Left forelimb (tissue), 1 donor: ENCODE measurements around the gene EFCAB13.
"Not testable (repeated sequence)": the region's sequence is repeated elsewhere in the genome, so short reads cannot be mapped to it uniquely, and the experiment has no call there.

ENCODE experiments used
- DNase-seq: peaks from one replicate; pipeline ENCODE4 v3.0.0-alpha.2; 2018; ENCODE audit warnings: low spot score

EFCAB13 gene

DNA sequence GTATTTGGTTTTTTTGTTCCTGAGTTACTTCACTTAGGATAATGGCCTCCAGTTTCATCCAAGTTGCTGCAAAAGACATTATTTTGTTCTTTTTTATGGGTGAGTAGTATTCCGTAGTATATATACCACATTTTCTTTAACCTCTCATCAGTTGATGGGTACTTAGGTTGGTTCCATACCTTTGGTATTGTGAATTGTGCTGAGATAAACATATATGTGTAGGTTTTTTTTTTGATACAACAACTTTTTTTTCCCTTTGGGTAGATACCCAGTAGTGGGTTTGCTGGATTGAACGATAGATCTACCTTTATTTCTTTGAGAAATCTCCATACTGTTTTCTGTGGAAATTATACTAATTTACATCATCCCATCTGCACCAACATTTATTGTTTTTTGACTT, 6.8 kb downstream of the EFCAB13 start:
- DNase-seq = no peak

DNA sequence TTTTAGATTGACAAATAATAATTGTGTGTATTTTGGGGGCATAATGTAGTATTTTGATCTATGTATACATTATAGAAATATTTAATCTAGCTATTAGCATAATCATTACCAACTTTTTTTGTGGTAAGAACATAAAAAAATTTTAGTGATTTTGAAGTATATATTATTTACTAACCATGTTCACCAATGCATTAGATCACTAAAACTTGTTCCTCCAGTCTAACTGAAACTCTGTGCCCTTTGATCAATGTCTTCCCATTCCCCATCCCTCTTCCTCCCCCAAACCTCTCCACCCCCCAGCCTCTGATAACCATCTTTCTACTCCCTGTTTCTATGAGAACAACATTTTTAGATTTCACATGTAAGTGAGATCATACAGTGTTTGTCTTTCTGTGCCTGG, 8.5 kb downstream of the EFCAB13 start:
- DNase-seq = no peak

DNA sequence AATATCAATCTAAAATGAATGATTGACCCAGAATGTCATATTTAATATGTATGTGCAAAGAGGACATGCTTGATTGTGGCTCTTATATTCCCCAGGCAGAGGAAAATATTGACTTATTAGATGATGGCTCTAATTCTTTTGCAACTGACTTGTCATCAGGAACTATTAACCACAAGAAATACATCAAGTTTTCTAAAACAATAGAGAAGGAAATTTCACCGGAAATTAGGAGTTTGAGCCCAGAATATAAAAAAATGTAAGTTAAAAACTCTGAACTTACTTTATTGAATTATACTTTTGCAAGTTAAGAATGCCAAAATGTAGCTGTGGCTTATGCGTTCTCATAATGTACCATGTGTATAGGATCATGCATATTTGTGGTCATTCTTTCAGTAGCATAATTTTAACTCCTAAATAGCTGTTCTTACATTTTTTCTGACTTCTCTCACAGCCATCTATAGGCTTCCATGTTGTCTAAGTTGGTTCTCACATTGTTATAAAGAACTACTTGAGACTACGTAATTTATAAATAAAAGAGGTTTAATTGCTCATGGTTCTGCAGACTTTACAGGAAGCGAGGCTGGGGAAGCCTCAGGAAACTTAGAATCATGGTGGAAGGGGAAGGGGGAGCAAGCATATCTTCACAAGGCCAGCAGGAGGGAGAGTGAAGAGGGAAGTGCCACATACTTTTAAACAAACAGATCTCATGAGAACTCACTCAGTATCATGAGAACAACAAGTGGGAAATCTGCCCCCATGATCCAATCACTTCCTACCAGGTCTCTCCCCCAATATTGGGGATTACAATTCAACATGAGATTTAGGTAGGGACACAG, 11.6 kb downstream of the EFCAB13 start:
- no peak for DNase-seq

DNA sequence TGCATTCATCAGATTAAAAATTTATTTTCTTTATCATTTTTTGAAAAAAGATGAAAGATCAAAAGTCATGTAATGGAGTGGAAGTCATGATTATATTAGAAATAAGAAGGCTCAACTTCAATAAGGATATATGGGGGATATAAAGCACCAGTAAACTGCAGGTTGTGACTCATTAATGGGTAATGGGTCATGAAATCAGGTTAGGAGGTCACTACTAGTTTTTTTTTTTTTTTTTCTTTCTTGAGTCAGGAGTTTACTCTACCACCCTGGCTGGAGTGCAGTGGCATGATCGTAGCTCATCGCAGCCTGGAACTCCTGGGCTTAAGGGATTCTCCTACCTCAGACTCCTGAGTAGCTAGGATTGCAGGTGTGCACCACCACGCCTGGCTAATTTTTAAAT, 14.3 kb downstream of the EFCAB13 start:
- no peak for DNase-seq

DNA sequence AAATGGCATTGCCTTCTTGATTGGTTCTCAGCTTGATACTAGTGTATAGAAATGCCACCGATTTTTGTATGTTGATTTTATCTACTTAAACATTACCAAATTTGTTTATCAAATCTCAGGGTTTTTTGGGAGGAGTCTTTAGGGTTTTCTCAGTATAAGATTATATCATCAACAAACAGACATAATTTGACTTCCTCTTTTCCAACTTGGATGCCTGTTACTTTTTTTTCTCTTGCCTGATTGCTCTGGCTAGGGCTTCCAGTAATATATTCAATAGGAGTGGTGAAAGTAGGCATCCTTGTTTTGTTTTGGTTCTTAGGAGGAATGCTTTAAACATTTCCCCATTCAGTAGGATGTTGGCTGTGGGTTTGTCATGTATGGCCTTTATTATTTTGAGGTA, 29.1 kb downstream of the EFCAB13 start:
- DNase-seq = no peak

DNA sequence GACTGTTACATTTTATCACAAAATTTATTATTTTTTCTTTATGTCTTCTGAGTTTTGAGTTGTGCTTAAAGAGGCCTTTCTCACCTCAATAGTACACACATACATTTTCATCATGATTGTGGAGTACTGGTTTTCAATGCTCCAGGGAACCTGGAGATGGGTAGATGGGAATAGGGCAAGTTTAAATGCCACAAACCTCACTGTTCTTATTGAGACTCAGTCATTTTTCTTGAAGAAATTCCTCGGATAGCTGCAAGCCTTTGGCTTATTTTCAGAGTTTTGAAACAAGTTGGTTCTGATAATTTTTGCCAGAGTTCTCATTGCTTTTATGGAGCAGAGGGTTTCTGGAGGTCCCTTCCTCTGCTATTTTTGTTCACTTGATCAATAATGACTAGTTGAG, 34.9 kb downstream of the EFCAB13 start:
- no peak for DNase-seq

DNA sequence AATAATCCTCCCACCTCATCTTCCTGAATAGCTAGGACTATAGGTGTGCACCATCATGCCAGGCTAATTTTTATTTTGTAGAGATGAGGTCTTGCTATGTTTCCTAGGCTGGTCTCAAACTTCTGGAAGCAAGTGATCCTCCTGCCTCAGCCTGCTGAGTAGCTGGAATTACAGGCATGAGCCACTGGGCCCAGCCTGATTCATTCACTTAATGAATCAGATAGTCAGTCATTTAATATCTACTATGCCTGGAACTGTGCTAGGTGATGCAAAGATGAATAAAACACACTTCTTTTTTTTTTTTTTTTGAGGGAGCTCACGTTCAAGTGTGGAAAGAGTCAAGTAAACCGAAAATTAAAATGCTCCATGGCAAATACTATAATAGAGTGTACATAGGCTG, 39.4 kb downstream of the EFCAB13 start:
- DNase-seq = no peak

DNA sequence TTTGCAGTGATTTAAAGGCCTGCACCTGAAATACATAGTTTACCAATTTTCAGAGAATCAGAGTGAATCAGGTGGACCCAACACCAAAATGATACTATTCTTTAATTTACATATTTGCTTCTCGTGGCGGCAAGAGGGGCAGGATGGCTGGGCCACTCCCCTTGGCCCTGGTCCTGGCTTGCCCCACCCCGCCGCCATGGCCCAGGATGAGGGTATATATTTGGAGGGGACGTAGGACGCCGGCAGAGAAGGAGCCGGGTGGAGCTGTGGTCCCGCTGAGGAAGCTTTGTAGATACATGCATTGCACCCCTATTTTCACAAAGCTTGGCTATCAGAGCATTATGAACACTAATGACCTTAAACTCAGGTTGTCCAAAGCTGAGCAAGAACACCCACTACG, 43.5 kb downstream of the EFCAB13 start:
- no peak for DNase-seq

DNA sequence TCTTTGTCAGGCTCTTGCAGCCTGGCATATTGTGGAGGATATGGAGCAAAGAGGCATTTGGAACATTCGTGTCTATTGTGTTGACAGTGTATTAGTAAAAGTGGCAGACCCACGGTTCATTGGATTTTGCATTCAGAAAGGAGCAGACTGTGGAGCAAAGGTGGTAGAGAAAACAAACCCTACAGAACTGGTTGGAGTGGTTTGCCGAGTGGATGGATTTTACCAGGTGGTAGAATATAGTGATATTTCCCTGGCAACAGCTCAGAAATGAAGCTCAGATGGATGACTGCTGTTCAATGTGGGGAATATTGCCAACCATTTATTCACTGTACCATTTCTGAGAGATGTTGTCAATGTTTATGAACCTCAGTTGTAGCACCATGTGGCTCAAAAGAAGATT, 44.5 kb downstream of the EFCAB13 start:
- DNase-seq = no peak

DNA sequence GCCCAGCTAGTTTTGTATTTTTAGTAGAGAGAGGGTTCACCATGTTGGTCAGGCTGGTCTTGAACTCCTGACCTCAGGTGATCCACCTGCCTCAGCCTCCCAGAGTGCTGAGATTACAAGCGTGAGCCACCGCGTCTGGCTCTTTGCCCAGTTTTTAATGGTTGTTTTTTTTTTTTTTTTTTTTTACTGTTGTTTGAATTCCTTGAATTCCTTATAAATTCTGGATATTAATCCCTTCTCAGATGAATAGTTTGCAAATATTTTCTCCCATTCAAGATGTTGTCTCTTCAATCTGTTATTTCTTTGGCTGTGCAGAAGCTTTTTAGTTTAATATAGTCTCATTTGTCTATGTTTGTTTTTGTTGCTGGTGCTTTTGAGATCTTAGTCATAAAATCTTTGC, 47.1 kb downstream of the EFCAB13 start:
- DNase-seq = not testable (repeated sequence)

DNA sequence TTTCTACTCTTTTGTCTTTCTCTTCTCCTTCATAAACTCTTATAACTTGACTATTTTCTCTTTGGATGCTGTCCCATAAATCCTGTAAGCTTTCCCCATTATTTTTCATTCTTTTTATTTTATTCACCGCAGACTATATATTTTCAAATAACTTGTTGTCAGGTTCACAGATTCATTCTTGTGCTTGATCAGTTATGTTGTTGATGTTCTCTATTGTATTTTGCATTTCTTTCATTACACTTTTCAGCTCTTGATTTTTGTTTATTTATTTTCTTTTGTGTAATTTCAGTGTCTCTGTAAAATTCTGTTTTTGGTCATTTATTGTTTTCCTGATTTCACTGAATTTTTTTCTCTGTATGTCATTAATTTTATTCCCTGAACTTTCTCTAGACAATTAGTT, 49.2 kb downstream of the EFCAB13 start:
- DNase-seq = no peak

DNA sequence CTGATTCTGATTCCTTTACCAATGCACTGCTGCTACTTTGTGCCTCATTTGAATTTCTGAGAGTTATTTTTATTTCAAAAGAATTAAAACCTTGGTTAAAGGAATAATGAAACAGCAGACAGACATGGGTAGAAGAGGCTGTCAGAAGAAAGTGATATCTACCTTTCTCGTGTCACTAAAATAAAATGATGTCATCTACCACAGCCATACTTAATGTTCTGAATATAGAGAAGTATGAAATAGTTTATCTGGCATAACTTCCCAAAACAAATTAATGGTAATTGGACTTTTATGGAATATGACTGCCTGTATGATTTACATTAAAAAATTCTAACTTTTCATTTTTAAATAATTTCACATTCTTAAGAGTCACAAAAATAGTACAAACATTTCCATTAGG, 52.5 kb downstream of the EFCAB13 start:
- no peak for DNase-seq

DNA sequence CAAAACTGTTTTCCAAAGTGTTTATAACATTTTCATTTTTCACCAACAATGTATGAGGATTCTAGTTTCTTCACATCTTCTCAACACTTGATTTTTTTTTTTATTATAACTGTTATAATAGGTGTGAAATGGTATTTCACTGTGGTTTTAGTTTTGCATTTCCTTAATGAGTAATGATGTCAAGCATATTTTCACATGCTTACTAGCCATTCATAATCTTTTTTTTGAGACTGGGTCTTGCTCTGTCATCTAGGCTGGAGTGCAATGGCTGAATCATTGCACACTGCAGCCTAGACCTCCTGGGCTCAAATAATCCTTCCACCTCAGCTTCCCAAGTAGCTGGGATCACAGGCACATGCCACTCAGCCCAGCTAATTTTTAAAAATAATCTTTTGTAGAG, 65.1 kb downstream of the EFCAB13 start:
- no peak for DNase-seq

DNA sequence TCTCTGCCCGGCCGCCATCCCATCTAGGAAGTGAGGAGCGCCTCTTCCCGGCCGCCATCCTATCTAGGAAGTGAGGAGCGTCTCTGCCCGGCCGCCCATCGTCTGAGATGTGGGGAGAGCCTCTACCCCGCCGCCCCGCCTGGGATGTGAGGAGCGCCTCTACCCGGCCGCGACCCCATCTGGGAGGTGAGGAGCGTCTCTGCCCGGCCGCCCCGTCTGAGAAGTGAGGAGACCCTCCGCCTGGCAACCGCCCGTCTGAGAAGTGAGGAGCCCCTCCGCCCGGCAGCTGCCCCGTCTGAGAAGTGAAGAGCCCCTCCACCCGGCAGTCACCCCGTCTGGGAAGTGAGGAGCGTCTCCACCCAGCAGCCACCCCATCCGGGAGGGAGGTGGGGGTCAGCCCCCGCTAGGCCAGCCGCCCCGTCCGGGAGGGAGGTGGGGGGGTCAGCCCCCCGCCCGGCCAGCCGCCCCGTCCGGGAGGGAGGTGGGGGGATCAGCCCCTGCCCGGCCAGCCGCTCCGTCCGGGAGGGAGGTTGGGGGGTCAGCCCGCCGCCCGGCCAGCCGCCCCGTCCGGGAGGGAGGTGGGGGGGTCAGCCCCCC, 73.9 kb downstream of the EFCAB13 start:
- DNase-seq = not testable (repeated sequence)

DNA sequence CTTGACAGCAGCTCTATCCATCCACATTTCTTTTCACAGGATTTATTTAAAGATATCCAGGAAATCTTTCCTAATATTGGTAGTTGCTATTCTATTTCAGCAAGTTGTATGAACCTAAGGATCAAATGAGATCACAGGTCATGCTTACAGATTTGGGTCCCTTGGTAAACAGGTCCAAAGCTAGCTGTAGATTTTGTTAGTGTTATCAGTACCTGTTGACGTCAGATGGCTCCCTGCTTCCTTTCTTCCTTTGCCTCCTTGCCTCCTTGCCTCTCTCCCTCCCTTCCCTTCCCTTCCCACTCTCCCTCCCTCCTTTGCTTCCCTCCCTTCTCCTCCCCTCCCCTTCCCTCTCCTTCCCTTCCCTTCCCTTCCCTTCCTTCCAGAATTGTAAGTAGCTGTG, 76.6 kb downstream of the EFCAB13 start:
- DNase-seq = no peak

DNA sequence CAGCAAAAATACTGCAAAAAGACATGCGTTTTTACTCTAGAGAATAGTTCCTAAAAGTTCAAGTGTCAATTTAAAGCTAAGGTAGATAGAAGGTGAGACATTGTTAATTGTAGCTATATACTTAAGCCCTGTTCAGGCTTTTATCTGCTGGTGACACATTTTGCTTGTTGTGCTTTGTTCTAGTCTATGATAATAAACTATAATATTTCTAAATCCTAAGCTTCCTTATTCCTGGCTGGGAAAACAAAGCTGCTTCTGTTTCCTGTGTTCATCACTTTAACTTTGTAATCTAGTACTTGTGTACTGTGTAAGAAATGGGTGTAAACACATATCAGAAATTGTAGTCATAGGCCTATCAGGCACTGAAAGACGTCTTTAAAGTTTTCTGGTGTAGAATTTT, 77.3 kb downstream of the EFCAB13 start:
- no peak for DNase-seq

DNA sequence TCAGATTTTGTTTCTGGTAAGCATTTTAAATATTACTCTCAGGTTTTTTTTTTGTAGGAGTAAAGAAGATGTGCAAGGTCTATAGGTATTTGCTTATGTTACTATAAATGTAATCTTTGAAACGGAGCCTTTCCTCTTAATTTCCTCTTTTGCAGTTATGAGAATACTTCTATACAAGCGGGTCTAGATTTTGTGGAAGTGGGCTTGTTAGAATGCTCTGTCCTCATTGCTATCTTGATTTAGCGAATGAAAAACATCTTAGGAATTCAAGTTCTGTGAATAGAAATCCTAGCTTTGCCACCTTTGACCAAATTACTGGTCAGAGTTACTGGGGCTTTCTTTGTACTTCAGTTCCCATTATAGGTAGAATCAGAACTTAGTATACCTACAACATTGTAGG, 80.3 kb downstream of the EFCAB13 start:
- no peak for DNase-seq

DNA sequence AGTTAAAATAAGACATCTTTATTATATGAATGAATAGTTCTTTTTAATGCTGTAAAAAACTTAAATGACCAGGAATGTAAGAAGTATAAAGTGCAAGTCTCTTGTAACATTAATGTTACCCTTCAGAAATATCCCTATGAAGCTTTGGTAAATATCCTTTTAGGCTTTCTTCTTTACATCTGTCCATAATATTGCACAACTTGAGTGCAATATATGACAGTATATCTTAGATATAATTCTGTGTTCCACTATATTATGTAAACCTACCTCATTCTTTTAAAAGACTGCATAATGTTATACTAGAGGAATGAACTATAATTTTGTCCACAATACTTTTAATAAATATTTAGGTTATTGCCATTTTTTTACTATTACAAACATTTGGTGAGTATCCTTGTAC, 81.1 kb downstream of the EFCAB13 start:
- no peak for DNase-seq

DNA sequence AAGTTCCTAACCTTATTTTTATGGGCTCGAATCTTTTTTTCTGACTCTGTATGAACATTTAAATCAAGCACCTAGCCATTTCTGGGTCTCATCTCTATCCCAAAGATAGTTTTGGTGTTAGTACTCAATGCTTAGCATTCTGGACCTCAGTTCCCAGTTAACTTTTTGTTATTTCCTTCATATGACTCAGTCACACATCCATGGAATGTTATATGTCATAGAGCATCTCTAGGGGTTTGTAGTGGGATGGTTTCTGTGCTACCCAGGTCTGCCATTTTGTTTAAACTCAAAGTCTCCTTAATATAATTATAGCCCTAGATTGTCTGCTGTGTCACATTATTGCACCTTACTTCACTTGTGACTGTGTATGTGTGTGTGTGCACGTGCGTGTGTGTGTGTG, 90.1 kb downstream of the EFCAB13 start:
- no peak for DNase-seq

DNA sequence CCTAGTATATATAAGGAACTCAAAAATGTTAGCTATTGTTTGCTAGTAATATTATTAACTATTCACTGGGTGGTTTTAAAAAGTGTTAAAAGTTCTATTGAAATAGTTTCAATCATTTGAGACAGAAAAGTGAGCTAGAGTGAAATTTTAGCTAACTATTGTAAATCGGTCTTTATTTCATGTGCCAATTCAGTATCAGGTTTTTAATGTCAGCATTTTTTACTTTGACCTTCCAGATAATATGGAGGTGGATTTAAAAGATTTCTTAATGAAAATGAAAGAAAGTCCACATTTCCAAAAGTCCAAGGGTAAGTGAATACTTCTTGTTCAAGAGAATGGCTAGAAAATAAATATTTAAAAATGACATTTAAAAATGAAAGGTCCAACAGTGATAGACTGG, 90.9 kb downstream of the EFCAB13 start:
- no peak for DNase-seq

DNA sequence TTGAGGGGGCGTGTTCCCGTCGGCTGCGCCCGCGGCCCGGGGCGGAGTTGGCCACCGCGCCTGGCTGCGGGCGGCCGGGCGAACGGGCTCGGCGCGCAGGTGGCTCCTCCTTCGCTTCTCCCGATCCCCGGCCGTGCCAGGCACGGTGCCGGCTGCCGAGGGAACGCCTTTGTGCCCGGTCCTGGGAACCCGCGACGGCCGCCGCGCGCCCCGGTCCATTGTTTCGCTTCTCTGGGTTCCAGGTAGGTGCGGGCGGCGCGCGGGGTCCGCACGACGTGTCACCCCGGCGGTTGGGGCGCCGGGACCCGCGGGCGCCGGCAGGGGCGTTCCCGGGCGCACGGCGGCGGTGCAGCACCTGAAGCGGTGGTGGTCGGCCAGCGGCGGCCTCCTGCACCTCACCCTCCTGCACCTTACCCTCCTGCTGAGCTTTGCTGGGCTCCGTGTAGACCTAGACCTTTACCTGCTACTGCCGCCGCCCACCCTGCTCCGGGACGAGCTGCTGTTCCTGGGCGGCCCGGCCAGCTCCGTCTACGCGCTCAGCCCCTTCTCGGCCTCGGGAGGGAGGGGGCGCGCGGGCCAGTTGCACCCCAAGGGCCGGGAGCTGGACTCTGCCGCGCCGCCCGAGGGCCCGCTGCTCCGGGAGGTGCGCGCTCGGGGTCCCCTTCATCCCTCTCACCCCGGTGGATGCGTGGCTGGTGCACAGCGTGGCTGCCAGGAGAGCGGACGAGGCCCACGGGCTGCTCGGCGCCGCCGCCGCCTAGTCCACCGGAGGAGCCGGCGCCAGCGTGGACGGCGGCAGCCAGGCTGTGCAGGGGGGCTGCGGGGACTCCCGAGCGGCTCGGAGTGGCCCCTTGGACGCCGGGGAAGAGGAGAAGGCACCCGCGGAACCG, 99.9 kb downstream of the EFCAB13 start:
- DNase-seq = no peak

DNA sequence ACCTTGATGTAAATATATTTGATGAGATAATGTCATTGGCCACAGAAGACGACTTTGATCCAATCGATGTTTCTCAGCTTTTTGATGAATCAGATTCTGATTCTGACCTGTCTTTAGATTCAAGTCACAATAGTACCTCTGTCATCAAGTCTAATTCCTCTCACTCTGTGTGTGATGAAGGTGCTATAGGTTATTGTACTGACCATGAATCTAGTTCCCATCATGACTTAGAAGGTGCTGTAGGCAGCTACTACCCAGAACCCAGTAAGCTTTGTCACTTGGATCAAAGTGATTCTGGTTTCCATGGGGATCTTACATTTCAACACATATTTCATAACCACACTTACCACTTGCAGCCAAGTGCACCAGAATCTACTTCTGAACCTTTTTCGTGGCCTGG, 101.5 kb downstream of the EFCAB13 start:
- not testable (repeated sequence) for DNase-seq
